ENCODE data around the gene PREB. TPM values are rescaled to one million over a fixed set of nuclear protein-coding genes. Genes with fewer than 3 reads are reported as not detected.

PREB gene
- total and polyA plus RNA-seq, 2 of the 13 experiments (the other 11 are each of a cell fraction or from before 2014, with no cell fraction given) = 112 to 192 TPM

DNA sequence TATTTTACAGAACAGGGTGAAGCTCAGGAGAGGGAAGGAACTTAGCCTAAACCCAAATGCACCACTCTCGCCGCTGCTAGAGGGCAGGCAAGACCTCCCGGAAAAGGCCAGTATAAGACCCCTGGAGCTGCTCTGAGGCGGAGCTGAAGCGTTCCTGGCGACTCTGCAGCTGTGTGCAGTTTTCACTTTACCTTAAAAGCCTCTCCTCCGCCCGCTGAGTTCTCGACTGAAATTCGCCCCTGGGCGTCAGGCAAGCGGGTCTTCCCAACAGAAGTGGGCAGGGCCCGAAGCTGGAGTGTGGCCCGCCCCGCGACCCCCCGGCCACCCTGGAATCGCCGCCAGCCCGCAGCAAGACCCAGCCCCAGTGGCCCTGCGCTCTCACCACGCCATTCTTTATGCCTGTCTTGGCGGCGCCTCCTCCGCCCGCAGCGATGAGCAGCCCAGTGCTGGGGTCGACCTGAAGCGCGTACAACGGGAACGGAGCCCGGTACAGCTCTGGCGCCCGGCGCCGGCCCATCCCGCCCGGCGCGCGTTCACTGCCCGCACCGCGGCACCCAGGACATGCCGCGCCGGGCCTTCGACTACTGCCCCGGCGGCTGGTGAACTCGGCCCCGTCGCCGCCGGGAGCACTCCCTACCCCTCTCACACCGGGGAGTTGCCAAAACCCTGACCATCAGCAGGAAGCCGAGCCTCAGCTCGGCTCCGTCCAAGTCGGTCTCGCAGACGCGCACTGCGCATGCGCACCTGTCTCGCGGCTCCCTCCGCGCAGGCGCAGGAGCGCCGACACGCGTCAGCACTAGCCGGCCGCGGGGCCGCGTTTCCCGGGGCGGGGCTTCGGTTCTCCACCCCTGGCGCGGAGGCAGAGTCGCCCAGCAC lies at the start of gene PREB (continued):
- no peak for TF ChIP-seq ZNF20 (CRISPR knock-in tag; IDR thresholded peaks at IDR 0.05)
- peak; percentile 81; the same call in 1 of the 2 replicates for TF ChIP-seq NR2C2 (CRISPR knock-in tag; IDR thresholded peaks at IDR 0.05; ENCODE audit: borderline replicate concordance)
- TF ChIP-seq ZSCAN25 (CRISPR knock-in tag; IDR thresholded peaks at IDR 0.05) = peak; percentile 23; the same call in 1 of the 2 replicates
- no peak for TF ChIP-seq ZNF747 (CRISPR knock-in tag; IDR thresholded peaks at IDR 0.05; ENCODE audit: borderline replicate concordance)
- TF ChIP-seq, protein P1, sequence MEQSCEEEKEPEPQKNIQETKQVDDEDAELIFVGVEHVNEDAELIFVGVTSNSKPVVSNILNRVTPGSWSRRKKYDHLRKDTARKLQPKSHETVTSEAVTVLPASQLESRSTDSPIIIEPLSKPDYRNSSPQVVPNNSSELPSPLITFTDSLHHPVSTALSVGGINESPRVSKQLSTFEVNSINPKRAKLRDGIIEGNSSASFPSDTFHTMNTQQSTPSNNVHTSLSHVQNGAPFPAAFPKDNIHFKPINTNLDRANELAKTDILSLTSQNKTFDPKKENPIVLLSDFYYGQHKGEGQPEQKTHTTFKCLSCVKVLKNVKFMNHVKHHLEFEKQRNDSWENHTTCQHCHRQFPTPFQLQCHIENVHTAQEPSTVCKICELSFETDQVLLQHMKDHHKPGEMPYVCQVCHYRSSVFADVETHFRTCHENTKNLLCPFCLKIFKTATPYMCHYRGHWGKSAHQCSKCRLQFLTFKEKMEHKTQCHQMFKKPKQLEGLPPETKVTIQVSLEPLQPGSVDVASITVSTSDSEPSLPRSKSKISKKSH (CRISPR knock-in tag; IDR thresholded peaks at IDR 0.05; ENCODE audit: borderline replicate concordance) = no peak
- no peak; the same call in 1 of the 2 replicates for TF ChIP-seq ZNF335 (CRISPR knock-in tag; IDR thresholded peaks at IDR 0.05)
- TF ChIP-seq ZNF768 (CRISPR knock-in tag; IDR thresholded peaks at IDR 0.05) = peak; percentile 47
- TF ChIP-seq, protein P2, sequence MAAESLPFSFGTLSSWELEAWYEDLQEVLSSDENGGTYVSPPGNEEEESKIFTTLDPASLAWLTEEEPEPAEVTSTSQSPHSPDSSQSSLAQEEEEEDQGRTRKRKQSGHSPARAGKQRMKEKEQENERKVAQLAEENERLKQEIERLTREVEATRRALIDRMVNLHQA (CRISPR knock-in tag; IDR thresholded peaks at IDR 0.05) = no peak
- TF ChIP-seq BORCS8-MEF2B (CRISPR knock-in tag; IDR thresholded peaks at IDR 0.05) = peak; percentile 14
- TF ChIP-seq, protein P3, sequence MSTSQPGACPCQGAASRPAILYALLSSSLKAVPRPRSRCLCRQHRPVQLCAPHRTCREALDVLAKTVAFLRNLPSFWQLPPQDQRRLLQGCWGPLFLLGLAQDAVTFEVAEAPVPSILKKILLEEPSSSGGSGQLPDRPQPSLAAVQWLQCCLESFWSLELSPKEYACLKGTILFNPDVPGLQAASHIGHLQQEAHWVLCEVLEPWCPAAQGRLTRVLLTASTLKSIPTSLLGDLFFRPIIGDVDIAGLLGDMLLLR (CRISPR knock-in tag; IDR thresholded peaks at IDR 0.05) = peak; percentile 78; the same call in 1 of the 2 replicates
- TF ChIP-seq, protein P4, sequence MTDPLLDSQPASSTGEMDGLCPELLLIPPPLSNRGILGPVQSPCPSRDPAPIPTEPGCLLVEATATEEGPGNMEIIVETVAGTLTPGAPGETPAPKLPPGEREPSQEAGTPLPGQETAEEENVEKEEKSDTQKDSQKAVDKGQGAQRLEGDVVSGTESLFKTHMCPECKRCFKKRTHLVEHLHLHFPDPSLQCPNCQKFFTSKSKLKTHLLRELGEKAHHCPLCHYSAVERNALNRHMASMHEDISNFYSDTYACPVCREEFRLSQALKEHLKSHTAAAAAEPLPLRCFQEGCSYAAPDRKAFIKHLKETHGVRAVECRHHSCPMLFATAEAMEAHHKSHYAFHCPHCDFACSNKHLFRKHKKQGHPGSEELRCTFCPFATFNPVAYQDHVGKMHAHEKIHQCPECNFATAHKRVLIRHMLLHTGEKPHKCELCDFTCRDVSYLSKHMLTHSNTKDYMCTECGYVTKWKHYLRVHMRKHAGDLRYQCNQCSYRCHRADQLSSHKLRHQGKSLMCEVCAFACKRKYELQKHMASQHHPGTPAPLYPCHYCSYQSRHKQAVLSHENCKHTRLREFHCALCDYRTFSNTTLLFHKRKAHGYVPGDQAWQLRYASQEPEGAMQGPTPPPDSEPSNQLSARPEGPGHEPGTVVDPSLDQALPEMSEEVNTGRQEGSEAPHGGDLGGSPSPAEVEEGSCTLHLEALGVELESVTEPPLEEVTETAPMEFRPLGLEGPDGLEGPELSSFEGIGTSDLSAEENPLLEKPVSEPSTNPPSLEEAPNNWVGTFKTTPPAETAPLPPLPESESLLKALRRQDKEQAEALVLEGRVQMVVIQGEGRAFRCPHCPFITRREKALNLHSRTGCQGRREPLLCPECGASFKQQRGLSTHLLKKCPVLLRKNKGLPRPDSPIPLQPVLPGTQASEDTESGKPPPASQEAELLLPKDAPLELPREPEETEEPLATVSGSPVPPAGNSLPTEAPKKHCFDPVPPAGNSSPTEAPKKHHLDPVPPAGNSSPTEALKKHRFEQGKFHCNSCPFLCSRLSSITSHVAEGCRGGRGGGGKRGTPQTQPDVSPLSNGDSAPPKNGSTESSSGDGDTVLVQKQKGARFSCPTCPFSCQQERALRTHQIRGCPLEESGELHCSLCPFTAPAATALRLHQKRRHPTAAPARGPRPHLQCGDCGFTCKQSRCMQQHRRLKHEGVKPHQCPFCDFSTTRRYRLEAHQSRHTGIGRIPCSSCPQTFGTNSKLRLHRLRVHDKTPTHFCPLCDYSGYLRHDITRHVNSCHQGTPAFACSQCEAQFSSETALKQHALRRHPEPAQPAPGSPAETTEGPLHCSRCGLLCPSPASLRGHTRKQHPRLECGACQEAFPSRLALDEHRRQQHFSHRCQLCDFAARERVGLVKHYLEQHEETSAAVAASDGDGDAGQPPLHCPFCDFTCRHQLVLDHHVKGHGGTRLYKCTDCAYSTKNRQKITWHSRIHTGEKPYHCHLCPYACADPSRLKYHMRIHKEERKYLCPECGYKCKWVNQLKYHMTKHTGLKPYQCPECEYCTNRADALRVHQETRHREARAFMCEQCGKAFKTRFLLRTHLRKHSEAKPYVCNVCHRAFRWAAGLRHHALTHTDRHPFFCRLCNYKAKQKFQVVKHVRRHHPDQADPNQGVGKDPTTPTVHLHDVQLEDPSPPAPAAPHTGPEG (CRISPR knock-in tag; IDR thresholded peaks at IDR 0.05) = peak; percentile 85
- TF ChIP-seq REL (CRISPR knock-in tag; conservative IDR thresholded peaks at IDR 0.05) = no peak
- TF ChIP-seq SMC3 (IDR thresholded peaks at IDR 0.05; ENCODE audit: low read length) = peak; percentile 48; the same call in 1 of the 2 replicates
- peak; percentile 83; the same call in 1 of the 2 replicates for TF ChIP-seq ZFY (CRISPR knock-in tag; IDR thresholded peaks at IDR 0.05)
- TF ChIP-seq ZNF496 (CRISPR knock-in tag; IDR thresholded peaks at IDR 0.05; ENCODE audit: insufficient replicate concordance) = no peak
- TF ChIP-seq, protein P5, sequence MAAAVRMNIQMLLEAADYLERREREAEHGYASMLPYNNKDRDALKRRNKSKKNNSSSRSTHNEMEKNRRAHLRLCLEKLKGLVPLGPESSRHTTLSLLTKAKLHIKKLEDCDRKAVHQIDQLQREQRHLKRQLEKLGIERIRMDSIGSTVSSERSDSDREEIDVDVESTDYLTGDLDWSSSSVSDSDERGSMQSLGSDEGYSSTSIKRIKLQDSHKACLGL (CRISPR knock-in tag; IDR thresholded peaks at IDR 0.05) = peak; percentile 84
- no peak for TF ChIP-seq MBNL3 (CRISPR knock-in tag; conservative IDR thresholded peaks at IDR 0.05)
- peak; percentile 69; the same call in 1 of the 2 replicates for TF ChIP-seq MAZ (IDR thresholded peaks at IDR 0.05; ENCODE audit: borderline replicate concordance, low read depth, low read length)
- peak; percentile 81; the same call in 1 of the 2 replicates for TF ChIP-seq MAZ (CRISPR knock-in tag; IDR thresholded peaks at IDR 0.05; ENCODE audit: low read depth)
- TF ChIP-seq ZFP36 (IDR thresholded peaks at IDR 0.05; ENCODE audit: borderline replicate concordance, low read depth, low read length, partially characterized antibody) = no peak

Measured in HepG2 (cell line).